HCT116 (cell line): ENCODE results near the gene STK11. TPM values are rescaled to one million over a fixed set of nuclear protein-coding genes. Genes with fewer than 3 reads are reported as not detected.

Experiments used
- ATAC-seq: fragments of 200-7000 bp; cut with Tn5 transposase; 2 replicates; pipeline ENCODE4 v1.9.1; 2020; ENCODE audit warnings: mild to moderate bottlenecking, moderate library complexity
- BruUV-seq: library from RNA; stranded (reverse); fragments of 400-500 nt; replicated peaks from 2 replicates; lab custom pipeline; 2021; lab: Mats Ljungman, UMichigan
- CTCF ChIA-PET: fragments of 300-600 bp; sonication (Branson Sonifier 250); formaldehyde crosslinking; loops from one replicate; lab custom pipeline; 2021; ENCODE audit warnings: antibody characterized with exemption; lab: Charles Lee
- POLR2A ChIA-PET: fragments of 300-600, 350-600 bp; sonication (Branson Sonifier 250); formaldehyde crosslinking; loops from one replicate; lab custom pipeline; 2021; ENCODE audit warnings: antibody characterized with exemption; lab: Charles Lee
- RAD21 ChIA-PET, 2 experiments: fragments of 300-600 bp; sonication (Branson Sonifier 250); formaldehyde crosslinking; loops; one replicate each; lab custom pipeline; 2023; ENCODE audit warnings: low total read pairs in 2 of 2; ENCODE audit not compliant: uncharacterized antibody in 2 of 2, unreplicated experiment in 2 of 2, low non-redundant PET in 1 of 2; lab: Charles Lee
- DNase-seq: peaks from one replicate; pipeline ENCODE4 v3.0.0-alpha.2; 2010; ENCODE audit warnings: low read depth, low spot score
- H2AFZ ChIP-seq: fragments of 200-600 bp; shearing (Covaris generic), sonication (generic); 2 replicates; pipeline ENCODE4 v1.6.1; 2017; ENCODE audit warnings: low read depth, mixed run types, mixed read lengths, antibody characterized with exemption, low read length; ENCODE audit not compliant: poor library complexity, severe bottlenecking
- H3K27ac ChIP-seq: 2 replicates; pipeline ENCODE4 v1.5.1; 2012; ENCODE audit warnings: low read depth, low read length
- H3K27me3 ChIP-seq: fragments of 200-600 bp; sonication (generic); 2 replicates; pipeline ENCODE4 v1.6.1; 2016; ENCODE audit warnings: mixed run types, low read length, mixed read lengths; ENCODE audit not compliant: insufficient read depth
- H3K36me3 ChIP-seq, 2 experiments: fragments of 200-500 bp in 1 of 2; fragments of 200-600 bp in 1 of 2; sonication (Bioruptor generic) in 1 of 2; sonication (generic) in 1 of 2; 2 replicates each; pipeline versions ENCODE4 v1.5.1 to v1.6.1; 2014 to 2016; ENCODE audit warnings: low read length in 2 of 2, inconsistent platforms in 1 of 2, mixed read lengths in 1 of 2, mixed run types in 1 of 2; ENCODE audit not compliant: insufficient read depth in 2 of 2, control insufficient read depth in 1 of 2
- H3K4me1 ChIP-seq, 2 experiments: fragments of 200-600 bp in 1 of 2; sonication (generic) in 1 of 2; 2 replicates each; pipeline versions ENCODE4 v1.5.1 to v1.6.1; 2012 to 2017; ENCODE audit warnings: low read length in 2 of 2, inconsistent platforms in 1 of 2, mild to moderate bottlenecking in 1 of 2, mixed read lengths in 1 of 2, mixed run types in 1 of 2, moderate library complexity in 1 of 2; ENCODE audit not compliant: insufficient read depth in 2 of 2, control insufficient read depth in 1 of 2
- H3K4me2 ChIP-seq: fragments of 200-600 bp; sonication (generic); 2 replicates; pipeline ENCODE4 v1.6.1; 2017; ENCODE audit warnings: mixed run types, low read length, mixed read lengths
- H3K4me3 ChIP-seq, 2 experiments: fragments of 200-600 bp in 1 of 2; sonication (generic) in 1 of 2; replicated peaks in 1 of 2; 2 replicates each; pipeline ENCODE4 v1.5.1; 2011 to 2016; ENCODE audit warnings: low read length in 2 of 2, control low read depth in 1 of 2, low read depth in 1 of 2, mild to moderate bottlenecking in 1 of 2, mixed read lengths in 1 of 2, mixed run types in 1 of 2
- H3K79me2 ChIP-seq: fragments of 200-600 bp; sonication (generic); 2 replicates; pipeline ENCODE4 v1.6.1; 2017; ENCODE audit warnings: mild to moderate bottlenecking, mixed run types, low read length, moderate library complexity, mixed read lengths; ENCODE audit not compliant: insufficient read depth
- H3K9ac ChIP-seq: fragments of 200-600 bp; sonication (generic); 2 replicates; pipeline ENCODE4 v1.6.1; 2016; ENCODE audit warnings: low read length, mixed read lengths
- H3K9me2 ChIP-seq: fragments of 200-600 bp; sonication (generic), shearing (Covaris generic); 2 replicates; pipeline ENCODE4 v1.6.1; 2017; ENCODE audit warnings: mixed run types, mild to moderate bottlenecking, moderate library complexity; ENCODE audit not compliant: insufficient read depth
- H3K9me3 ChIP-seq, 2 experiments: fragments of 200-500 bp in 1 of 2; fragments of 200-600 bp in 1 of 2; sonication (Bioruptor generic) in 1 of 2; sonication (generic) in 1 of 2; 2 replicates each; pipeline ENCODE4 v1.6.1; 2014 to 2017; ENCODE audit warnings: low read length in 2 of 2, mixed read lengths in 2 of 2, inconsistent platforms in 1 of 2, low read depth in 1 of 2, mild to moderate bottlenecking in 1 of 2, mixed run types in 1 of 2, moderate library complexity in 1 of 2; ENCODE audit not compliant: control insufficient read depth in 1 of 2, insufficient read depth in 1 of 2
- H4K20me1 ChIP-seq: fragments of 200-600 bp; sonication (generic), shearing (Covaris generic); 2 replicates; pipeline ENCODE4 v1.6.1; 2017; ENCODE audit warnings: mixed run types, mild to moderate bottlenecking, moderate library complexity; ENCODE audit not compliant: insufficient read depth
- POLR2A ChIP-seq: IDR thresholded peaks from 2 replicates; pipeline ENCODE4 v1.7.0; 2011; ENCODE audit warnings: borderline replicate concordance; ENCODE audit not compliant: insufficient read depth, insufficient read length; ENCODE audit errors: extremely low read depth
- TCF7L2 ChIP-seq: IDR thresholded peaks from 2 replicates; pipeline ENCODE4 v1.7.0; 2011; ENCODE audit warnings: borderline replicate concordance, inconsistent platforms; ENCODE audit not compliant: insufficient read depth, insufficient read length; ENCODE audit errors: extremely low read depth
- intact Hi-C: fragments of 100-400 bp; cut with micrococcal nuclease; formaldehyde crosslinking; loops from 2 replicates; pipeline ENCODE4 v1.10.0; 2022
- total RNA-seq: library from RNA; stranded (reverse); gene quantifications from one replicate; pipeline ENCODE4 v1.2.1, GENCODE V29; 2021; ENCODE audit not compliant: unreplicated experiment

The STK11 gene
- total RNA-seq, 1 experiment from 2014 or later, result 86.9 TPM

- Histone ChIP-seq H3K4me2 (no peak overlapping the region), H4K20me1 (no peaks in the 10 kb centered on the region), H3K79me2 (peaks cover 71% of the 10 kb centered on the region), H3K27me3 (no peaks in the 10 kb centered on the region), H2AFZ (no peak overlapping the region), H3K27ac (no peak overlapping the region), H3K9ac (no peak overlapping the region), H3K9me3 (no peaks in the 10 kb centered on the region), H3K4me3 (no peak overlapping the region), H3K4me1 (peaks cover 3 to 12% of the 10 kb centered on the region in 2 experiments; a peak in 3 of 4 replicates), H3K36me3 (no peaks in the 10 kb centered on the region; a peak in 1 of 4 replicates), H3K9me2 (no peaks in the 10 kb centered on the region)
- RAD21 ChIA-PET, result no interaction called here
- CTCF ChIA-PET, result no interaction called here
- intact Hi-C loops, result no loop called here
- POLR2A ChIA-PET, result no interaction called here
- no peak for DNase-seq
- TF ChIP-seq TCF7L2, result no peak
- no TSS peak for BruUV-seq
- ATAC-seq, result no peak
These were observed 47.4 kb upstream of the STK11 start for GRCh38 chr19:1157931-1158884.

GRCh38 chr19:1158885-1159448 lies 46.6 kb upstream of the STK11 start:
- Histone ChIP-seq H3K9ac (no peak overlapping the region), H3K79me2 (peaks cover 76% of the 10 kb centered on the region), H3K4me2 (no peak overlapping the region), H3K4me3 (no peak overlapping the region), H3K9me3 (no peaks in the 10 kb centered on the region), H3K36me3 (no peaks in the 10 kb centered on the region), H3K27ac (no peak overlapping the region), H3K27me3 (no peaks in the 10 kb centered on the region), H2AFZ (no peak overlapping the region), H3K4me1 (peaks cover 3 to 12% of the 10 kb centered on the region in 2 experiments; a peak in 3 of 4 replicates), H4K20me1 (no peaks in the 10 kb centered on the region), H3K9me2 (no peaks in the 10 kb centered on the region)
- DNase-seq, result no peak
- ChIA-PET RAD21 (no interaction called here), CTCF (no interaction called here), POLR2A (no interaction called here)
- intact Hi-C loops, result no loop called here
- no peak for ATAC-seq
- TF ChIP-seq POLR2A, result no peak
- no TSS peak for BruUV-seq
